NCI-H226 (cell line): ENCODE data around the gene RGR.

ENCODE experiments used
- DNase-seq: peaks from one replicate; pipeline ENCODE4 v3.0.0-alpha.2; 2015

Gene RGR

GRCh38 chr10:84244651-84245270 lies at the start of gene RGR:
RGR (plus strand) TSS chr10:84245053; CDS start chr10:84245091, 38 bp downstream.
- DNase-seq, result no peak

- no peak for DNase-seq
Observed at GRCh38 chr10:84196083-84196482, 48.8 kb upstream of the RGR start.

DNA sequence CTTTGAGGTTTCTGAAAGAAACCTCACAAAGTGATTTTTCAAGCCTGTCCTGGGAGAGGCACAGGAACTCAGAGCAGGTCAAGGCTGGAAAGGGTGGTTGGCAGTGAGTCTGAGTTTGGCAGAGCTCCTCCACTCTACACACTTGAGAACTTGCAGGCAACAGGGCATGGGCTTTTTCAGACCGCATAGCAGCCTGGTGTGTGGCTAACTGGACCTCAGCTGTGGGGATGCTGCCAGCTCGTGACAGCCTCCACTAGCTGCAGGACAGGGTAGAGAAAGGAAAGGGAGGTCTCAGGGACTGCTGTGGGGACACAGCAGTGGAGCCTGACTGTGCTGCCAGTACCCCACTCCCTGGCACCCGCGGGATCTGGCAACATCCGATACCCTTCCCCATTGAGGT lies 47.9 kb upstream of the RGR start:
- DNase-seq, result no peak

DNA sequence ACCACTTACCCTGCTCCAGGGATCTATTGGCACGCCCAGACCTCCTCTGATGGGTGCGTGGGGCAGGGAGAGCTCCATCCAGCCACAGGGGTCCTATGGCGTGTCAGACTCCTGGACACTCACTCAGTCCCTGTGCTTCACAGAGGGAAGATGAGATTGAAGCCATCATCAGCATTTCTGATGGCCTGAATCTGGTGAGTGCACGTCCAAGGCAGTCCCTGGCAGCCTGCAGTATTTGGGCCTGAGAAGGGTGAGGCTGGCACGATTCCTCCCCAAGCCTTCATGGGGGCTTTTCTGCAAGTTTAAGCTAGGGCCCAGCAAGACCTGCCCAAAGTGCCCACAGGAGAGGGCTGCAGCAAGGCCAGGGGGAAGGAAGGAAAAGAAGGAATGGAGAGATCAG lies 47.2 kb upstream of the RGR start:
- no peak for DNase-seq

GRCh38 chr10:84198206-84198915 lies 46.5 kb upstream of the RGR start:
- DNase-seq, result no peak

- no peak for DNase-seq
Observed at GRCh38 chr10:84200537-84201243, 44.2 kb upstream of the RGR start.

- no peak for DNase-seq
Observed at GRCh38 chr10:84201244-84201606, 43.6 kb upstream of the RGR start.

GRCh38 chr10:84201682-84202081 lies 43.2 kb upstream of the RGR start:
- no peak for DNase-seq

GRCh38 chr10:84202349-84202748 lies 42.5 kb upstream of the RGR start:
- DNase-seq, result no peak

DNA sequence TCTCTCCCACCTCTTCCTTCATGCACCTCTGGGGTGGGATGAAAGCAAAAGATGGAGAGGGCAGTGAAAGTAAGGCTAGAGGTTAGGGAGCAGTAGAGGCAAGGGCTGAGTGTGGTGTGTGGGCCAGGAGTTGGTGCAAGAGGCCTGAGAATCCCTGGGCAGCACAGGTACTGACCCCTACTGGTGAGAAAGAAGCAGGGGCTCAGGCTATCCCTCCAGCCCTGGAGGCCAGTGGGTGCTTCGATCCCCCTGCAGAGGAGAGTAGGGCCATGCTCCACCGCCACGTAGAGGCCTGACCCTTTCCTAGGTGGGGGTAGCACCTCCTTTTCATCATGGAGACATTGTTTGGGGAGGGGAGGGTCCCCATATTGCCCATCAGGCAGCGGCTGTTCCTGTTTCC lies 40.7 kb upstream of the RGR start:
- no peak for DNase-seq

DNA sequence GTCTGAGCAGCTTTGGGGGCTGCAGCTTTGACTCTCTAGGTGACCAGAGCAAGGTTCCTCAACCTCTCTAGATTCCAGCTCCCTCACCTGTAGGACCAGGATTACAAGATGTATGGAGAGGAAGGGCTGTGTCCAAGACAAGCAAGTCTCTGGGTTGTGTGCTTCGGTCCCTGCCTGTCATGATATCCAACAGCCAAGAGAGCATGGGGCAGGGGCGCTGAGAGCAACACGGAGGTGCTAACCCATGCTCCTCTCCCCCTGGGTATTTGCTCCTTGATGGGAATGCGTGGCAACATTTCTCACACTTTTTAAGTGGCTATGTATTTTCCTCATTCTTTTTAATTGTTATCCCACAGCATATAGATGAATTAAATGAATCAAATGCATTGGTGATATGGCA lies 40.2 kb upstream of the RGR start:
- no peak for DNase-seq

- no peak for DNase-seq
Observed at GRCh38 chr10:84205049-84205852, 39.6 kb upstream of the RGR start.

DNA sequence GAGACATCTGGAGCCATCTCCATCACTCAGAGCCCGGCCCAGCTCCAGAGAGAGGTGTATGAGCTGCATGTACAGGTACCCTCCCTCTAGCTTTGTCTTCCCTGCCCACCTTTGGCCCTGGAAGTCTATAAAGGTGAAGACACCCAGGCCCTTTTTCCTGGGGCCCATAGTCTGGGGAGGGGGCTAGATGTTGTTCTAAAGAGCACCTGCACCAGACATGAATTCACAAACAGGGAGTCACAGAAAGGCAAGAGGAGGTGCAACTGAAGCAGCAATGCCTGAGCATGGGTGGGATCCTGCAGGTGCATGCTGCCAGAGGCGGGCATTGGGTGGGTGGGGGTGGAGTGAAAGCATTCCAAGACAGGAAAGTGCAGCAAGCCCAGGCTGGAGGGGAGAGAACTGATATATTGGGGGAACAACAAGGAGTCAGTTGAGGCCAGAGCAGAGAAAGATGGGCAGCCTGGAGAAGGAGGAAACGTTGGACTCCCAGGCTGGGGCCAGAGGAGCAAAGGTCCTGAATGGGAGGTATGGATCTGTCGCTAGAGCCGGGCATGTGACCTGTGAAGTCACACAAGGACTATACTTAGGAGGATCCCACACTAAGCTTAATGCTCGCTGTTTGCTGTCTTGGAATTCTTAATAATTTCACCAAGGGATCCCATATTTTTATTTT lies 38.9 kb upstream of the RGR start:
- DNase-seq, result no peak

DNA sequence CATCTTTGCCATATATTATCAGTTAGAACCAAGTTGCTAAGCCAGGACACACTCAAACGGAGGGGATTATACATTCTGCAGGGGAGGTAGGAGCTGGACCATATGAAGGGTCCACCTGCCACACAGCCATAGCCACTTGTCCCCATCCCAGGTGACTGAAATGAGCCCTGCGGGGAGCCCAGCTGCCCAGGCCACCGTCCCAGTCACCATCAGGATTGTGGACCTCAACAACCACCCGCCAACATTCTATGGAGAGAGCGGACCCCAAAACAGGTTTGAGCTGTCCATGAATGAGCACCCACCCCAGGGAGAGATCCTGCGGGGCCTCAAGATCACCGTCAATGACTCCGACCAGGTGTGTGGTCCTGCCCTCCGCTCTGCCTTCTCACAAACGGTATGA lies 36.8 kb upstream of the RGR start:
- DNase-seq, result no peak

DNA sequence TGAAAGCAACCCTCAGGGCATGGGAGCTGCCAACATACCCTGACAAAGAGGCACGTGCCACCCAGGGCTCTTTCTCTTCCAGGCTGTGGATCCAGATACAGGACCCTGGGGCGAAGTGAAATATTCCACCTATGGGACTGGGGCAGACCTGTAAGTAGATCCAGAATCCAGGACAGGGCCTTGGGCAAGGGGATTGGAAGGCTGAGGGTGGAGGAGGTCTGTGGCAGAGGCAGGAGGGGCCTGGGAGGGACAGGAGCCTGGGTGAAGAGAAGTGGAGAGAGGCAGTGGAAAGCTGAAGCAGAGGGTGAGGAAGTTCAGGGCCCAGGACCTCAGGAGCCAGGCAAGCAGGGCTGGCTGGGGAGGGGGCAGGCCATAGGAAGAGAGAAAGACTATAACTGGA lies 33.3 kb upstream of the RGR start:
- no peak for DNase-seq

GRCh38 chr10:84212014-84212413 lies 32.8 kb upstream of the RGR start:
- no peak for DNase-seq

DNA sequence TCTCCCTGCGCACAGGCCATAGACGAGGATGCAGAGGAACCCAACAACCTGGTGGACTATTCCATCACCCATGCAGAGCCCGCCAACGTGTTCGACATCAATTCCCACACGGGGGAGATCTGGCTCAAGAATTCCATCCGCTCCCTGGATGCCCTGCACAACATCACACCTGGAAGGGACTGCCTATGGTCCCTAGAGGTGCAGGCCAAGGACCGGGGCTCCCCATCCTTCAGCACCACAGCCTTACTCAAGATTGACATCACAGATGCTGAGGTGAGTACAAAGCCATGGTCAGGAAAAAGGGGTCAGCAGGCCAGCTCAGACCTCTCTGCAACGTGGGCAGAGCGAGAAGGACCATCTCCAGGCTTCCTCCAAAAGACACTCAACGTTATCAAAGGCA lies 31.8 kb upstream of the RGR start:
- no peak for DNase-seq

DNA sequence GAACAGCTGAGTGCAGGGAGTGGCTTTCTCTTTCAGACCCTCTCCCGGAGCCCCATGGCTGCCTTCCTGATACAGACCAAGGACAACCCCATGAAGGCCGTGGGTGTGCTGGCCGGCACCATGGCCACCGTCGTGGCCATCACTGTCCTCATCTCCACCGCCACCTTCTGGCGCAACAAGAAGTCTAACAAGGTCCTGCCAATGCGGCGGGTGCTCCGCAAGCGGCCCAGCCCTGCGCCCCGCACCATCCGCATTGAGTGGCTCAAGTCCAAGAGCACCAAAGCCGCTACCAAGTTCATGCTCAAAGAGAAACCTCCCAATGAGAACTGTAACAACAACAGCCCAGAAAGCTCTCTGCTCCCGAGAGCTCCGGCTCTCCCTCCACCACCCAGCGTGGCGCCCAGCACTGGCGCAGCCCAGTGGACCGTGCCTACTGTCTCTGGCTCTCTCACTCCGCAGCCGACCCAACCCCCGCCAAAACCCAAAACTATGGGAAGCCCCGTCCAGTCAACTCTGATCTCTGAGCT lies 30.7 kb upstream of the RGR start:
- DNase-seq, result no peak

DNA sequence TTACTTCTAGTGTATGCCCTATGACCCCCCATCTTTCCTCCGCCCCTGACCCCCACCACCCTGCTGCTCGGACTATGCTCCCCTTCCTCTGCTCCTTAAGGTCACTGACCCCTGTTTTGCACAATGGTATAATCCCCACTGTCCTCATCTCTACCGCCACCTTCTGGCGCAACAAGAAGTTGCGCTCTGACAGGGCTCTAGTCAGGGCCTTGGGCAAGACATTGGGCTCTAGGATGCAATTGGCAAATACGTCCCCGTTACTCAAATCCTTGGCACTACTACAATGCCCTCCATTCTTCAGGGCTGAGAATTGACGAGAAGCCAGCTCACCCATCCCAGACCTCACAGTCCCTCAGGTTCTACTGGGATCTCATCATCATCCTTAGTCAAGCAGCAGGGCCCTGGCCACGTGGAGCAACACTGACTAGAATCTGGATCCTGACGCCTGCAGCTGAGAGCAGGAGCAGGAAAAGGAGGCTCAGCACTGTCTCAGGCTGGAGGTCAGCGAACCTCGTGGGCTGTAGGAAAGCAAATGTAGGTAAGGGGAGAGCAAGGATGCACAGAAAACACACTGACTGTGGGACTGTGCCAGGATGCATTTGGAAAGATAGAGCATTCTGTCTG lies 30.1 kb upstream of the RGR start:
- DNase-seq, result no peak

- no peak for DNase-seq
Observed at GRCh38 chr10:84216834-84217233, 28.0 kb upstream of the RGR start.

GRCh38 chr10:84217746-84218145 lies 27.1 kb upstream of the RGR start:
- no peak for DNase-seq

GRCh38 chr10:84221916-84222315 lies 22.9 kb upstream of the RGR start:
- no peak for DNase-seq
